ENCODE measurements around the gene ZNF432.
"Not testable (repeated sequence)": the region's sequence is repeated elsewhere in the genome, so short reads cannot be mapped to it uniquely, and the experiment has no call there.

ZNF432 gene

GRCh38 chr19:52048555-52049501 is at the start of gene ZNF432:
ZNF432 (minus strand) TSS chr19:52048838; CDS start chr19:52046868, 1,970 bp downstream.
- H3K4me3 ChIP-seq, result peak within 1 kb of the TSS; percentile 64
- DNase-seq (ENCODE audit: low read depth, low spot score), result no peak
- peak within 1 kb of the TSS; percentile 47 for H3K9ac ChIP-seq (ENCODE audit: insufficient read length)
- H3K27ac ChIP-seq, result no peak within 1 kb of the TSS
- TF ChIP-seq POLR2AphosphoS5 (IDR thresholded peaks at IDR 0.05; ENCODE audit: borderline replicate concordance, low read depth, low read length) (peak; percentile 36; the same call in 1 of the 2 replicates), FOXP2 (optimal IDR thresholded peaks at IDR 0.05; ENCODE audit: control extremely low read depth, extremely low read length, insufficient read depth) (no peak), EZH2 (IDR thresholded peaks at IDR 0.05) (no peak)
- H3K9me3 ChIP-seq (ENCODE audit: low read depth, low read length), result peaks cover 6% of the 10 kb centered on the region; the same call in 1 of the 2 replicates
- H3K36me3 ChIP-seq (ENCODE audit: insufficient read depth, low read length), result peaks cover 15% of the 10 kb centered on the region; the same call in 1 of the 2 replicates

GRCh38 chr19:52096416-52096815 is 47.8 kb upstream of the ZNF432 start:
- peaks cover 24% of the 10 kb centered on the region for H3K36me3 ChIP-seq (ENCODE audit: insufficient read depth, low read length)
- DNase-seq (ENCODE audit: low read depth, low spot score); H3K27ac ChIP-seq; H3K4me3 ChIP-seq; H3K9ac ChIP-seq (ENCODE audit: insufficient read length): not testable (repeated sequence)
- H3K9me3 ChIP-seq (ENCODE audit: low read depth, low read length), result peaks cover 20% of the 10 kb centered on the region; the same call in 1 of the 2 replicates

- TF ChIP-seq EZH2 (IDR thresholded peaks at IDR 0.05) (no peak), FOXP2 (optimal IDR thresholded peaks at IDR 0.05; ENCODE audit: control extremely low read depth, extremely low read length, insufficient read depth) (no peak), POLR2AphosphoS5 (IDR thresholded peaks at IDR 0.05; ENCODE audit: borderline replicate concordance, low read depth, low read length) (peak; percentile 83)
- H3K9ac ChIP-seq (ENCODE audit: insufficient read length), result peak within 1 kb of the TSS; percentile 87
Measured at GRCh38 chr19:52095172-52096014, 46.8 kb upstream of the ZNF432 start, which contains the start of gene ZNF841. ZNF841 (minus strand) TSS chr19:52095765; CDS start chr19:52084801, 10,964 bp downstream.

GRCh38 chr19:52094526-52095130 is 46.0 kb upstream of the ZNF432 start:
- Histone ChIP-seq H3K27ac (no peak overlapping the region), H3K9me3 (ENCODE audit: low read depth, low read length) (peaks cover 16% of the 10 kb centered on the region; the same call in 1 of the 2 replicates), H3K9ac (ENCODE audit: insufficient read length) (peak overlapping the region; percentile 87), H3K4me3 (peak overlapping the region; percentile 90), H3K36me3 (ENCODE audit: insufficient read depth, low read length) (peaks cover 35% of the 10 kb centered on the region)
- no peak for DNase-seq (ENCODE audit: low read depth, low spot score)
- TF ChIP-seq EZH2 (IDR thresholded peaks at IDR 0.05) (no peak), FOXP2 (optimal IDR thresholded peaks at IDR 0.05; ENCODE audit: control extremely low read depth, extremely low read length, insufficient read depth) (no peak)

More at GRCh38 chr19:52095172-52096014, 46.8 kb upstream of the ZNF432 start, which contains the start of gene ZNF841:
- H3K9me3 ChIP-seq (ENCODE audit: low read depth, low read length), result peaks cover 16% of the 10 kb centered on the region; the same call in 1 of the 2 replicates
- peaks cover 32% of the 10 kb centered on the region for H3K36me3 ChIP-seq (ENCODE audit: insufficient read depth, low read length)
- 0 out of 2 replicates have a peak within 1 kb of the TSS, but pooled peaks have one; percentile 16 for H3K27ac ChIP-seq
- H3K4me3 ChIP-seq, result peak within 1 kb of the TSS; percentile 90
- peak; percentile 69 for DNase-seq (ENCODE audit: low read depth, low spot score)

GRCh38 chr19:52086481-52086880 is 37.8 kb upstream of the ZNF432 start:
- H3K9ac ChIP-seq (ENCODE audit: insufficient read length), result no peak overlapping the region
- H3K36me3 ChIP-seq (ENCODE audit: insufficient read depth, low read length), result peaks cover 81% of the 10 kb centered on the region

GRCh38 chr19:52070496-52070895 is 21.9 kb upstream of the ZNF432 start:
- no peak for DNase-seq (ENCODE audit: low read depth, low spot score)
- no peak for TF ChIP-seq EZH2 (IDR thresholded peaks at IDR 0.05)
- no peak for TF ChIP-seq POLR2AphosphoS5 (IDR thresholded peaks at IDR 0.05; ENCODE audit: borderline replicate concordance, low read depth, low read length)
- no peak for TF ChIP-seq FOXP2 (optimal IDR thresholded peaks at IDR 0.05; ENCODE audit: control extremely low read depth, extremely low read length, insufficient read depth)
- Histone ChIP-seq H3K9me3 (ENCODE audit: low read depth, low read length) (peaks cover 33% of the 10 kb centered on the region), H3K4me3 (no peak overlapping the region), H3K9ac (ENCODE audit: insufficient read length) (no peak overlapping the region), H3K27ac (no peak overlapping the region), H3K36me3 (ENCODE audit: insufficient read depth, low read length) (peaks cover 66% of the 10 kb centered on the region)

More at GRCh38 chr19:52086481-52086880, 37.8 kb upstream of the ZNF432 start:
- peaks cover 16% of the 10 kb centered on the region; the same call in 1 of the 2 replicates for H3K9me3 ChIP-seq (ENCODE audit: low read depth, low read length)
- TF ChIP-seq POLR2AphosphoS5 (IDR thresholded peaks at IDR 0.05; ENCODE audit: borderline replicate concordance, low read depth, low read length) (no peak), FOXP2 (optimal IDR thresholded peaks at IDR 0.05; ENCODE audit: control extremely low read depth, extremely low read length, insufficient read depth) (no peak), EZH2 (IDR thresholded peaks at IDR 0.05) (no peak)
- no peak overlapping the region for H3K27ac ChIP-seq
- no peak overlapping the region for H3K4me3 ChIP-seq
- DNase-seq (ENCODE audit: low read depth, low spot score), result no peak

- Histone ChIP-seq H3K36me3 (ENCODE audit: insufficient read depth, low read length) (peaks cover 66% of the 10 kb centered on the region), H3K27ac (no peak overlapping the region), H3K9ac (ENCODE audit: insufficient read length) (no peak overlapping the region), H3K4me3 (no peak overlapping the region), H3K9me3 (ENCODE audit: low read depth, low read length) (peaks cover 33% of the 10 kb centered on the region)
- TF ChIP-seq FOXP2 (optimal IDR thresholded peaks at IDR 0.05; ENCODE audit: control extremely low read depth, extremely low read length, insufficient read depth) (no peak), POLR2AphosphoS5 (IDR thresholded peaks at IDR 0.05; ENCODE audit: borderline replicate concordance, low read depth, low read length) (no peak), EZH2 (IDR thresholded peaks at IDR 0.05) (no peak)
- DNase-seq (ENCODE audit: low read depth, low spot score), result no peak
Measured at GRCh38 chr19:52069653-52070052, 21.0 kb upstream of the ZNF432 start.
